GM18951 (cell line): Measurements from ENCODE around the gene RLBP1.

ENCODE experiments used
- POLR2A ChIP-seq: IDR thresholded peaks from 4 replicates; pipeline ENCODE4 v1.6.1; 2011; ENCODE audit warnings: mild to moderate bottlenecking; ENCODE audit not compliant: insufficient read length, insufficient read depth; ENCODE audit errors: extremely low read depth
- in situ Hi-C: fragments of 300-500 bp; cut with MboI; formaldehyde crosslinking; loops from one replicate; pipeline ENCODE4 v1.12.0; 2022; ENCODE audit warnings: low sequenced_read_pairs, mixed read lengths, inconsistent platforms; ENCODE audit not compliant: unreplicated experiment

The RLBP1 gene

DNA sequence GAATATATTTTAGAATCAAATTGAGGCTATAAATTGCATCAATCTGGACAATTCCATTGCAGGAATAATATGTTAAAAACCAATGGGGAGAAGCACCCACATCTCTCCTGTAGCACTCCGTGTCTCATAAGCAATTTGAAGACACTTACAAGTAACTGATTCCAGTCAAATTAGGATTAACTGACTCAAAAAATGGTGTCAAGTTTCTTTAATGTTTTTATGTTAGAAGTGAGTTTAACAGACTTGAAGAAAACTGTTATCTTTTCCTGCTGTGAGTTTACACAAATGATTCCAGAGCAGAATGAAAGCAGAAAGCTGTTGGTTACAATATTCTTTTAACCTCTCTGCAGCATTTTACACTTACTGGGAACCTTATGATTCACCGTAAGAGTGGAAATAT is 23.2 kb downstream of the RLBP1 start:
- in situ Hi-C loops, result no loop called here

DNA sequence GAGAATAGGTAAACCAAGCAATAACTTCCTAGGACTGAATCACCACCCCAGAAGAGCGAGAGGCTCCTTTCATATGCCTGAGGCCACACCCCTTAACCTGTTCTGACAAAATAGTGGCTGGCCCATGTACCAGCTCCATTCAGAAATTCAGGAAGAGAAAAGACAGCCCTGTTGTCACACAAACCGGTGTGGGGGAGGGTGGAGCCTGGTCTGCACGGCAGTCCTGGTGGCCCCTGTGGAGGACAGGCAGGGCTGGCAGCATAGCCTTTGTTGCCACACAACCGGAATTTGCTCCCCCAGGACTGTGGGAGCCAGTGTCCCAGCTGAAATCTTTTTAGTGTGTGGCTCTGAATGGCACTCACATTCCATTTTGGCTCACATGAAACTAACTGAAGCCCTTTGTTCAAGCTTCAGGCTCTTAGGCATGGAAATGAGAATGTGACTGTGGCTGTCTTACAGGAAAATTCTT is 23.8 kb downstream of the RLBP1 start:
- TF ChIP-seq POLR2A, result no peak
- in situ Hi-C loops, result no loop called here

More for the DNA sequence above, 23.2 kb downstream of the RLBP1 start:
- no peak for TF ChIP-seq POLR2A

DNA sequence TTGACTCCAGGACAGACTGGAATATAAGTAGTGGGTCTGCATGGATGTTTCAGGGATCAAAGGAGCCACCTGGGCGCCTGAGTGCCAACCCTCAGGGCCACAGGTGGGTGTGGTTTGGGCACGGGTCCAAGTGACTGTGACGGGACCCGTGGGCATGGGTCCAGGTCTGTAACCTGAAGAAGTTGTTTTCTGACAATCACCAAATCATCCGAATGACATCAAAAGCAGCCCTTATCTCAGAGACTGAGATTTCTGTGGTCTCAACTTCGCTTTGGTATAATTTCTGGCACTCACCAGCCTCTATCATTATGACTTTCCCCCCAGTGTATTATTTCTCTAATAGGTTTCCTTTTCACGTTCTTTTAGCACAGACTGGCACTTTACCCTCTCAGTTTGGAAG is 24.4 kb downstream of the RLBP1 start:
- in situ Hi-C loops, result no loop called here
- no peak for TF ChIP-seq POLR2A

DNA sequence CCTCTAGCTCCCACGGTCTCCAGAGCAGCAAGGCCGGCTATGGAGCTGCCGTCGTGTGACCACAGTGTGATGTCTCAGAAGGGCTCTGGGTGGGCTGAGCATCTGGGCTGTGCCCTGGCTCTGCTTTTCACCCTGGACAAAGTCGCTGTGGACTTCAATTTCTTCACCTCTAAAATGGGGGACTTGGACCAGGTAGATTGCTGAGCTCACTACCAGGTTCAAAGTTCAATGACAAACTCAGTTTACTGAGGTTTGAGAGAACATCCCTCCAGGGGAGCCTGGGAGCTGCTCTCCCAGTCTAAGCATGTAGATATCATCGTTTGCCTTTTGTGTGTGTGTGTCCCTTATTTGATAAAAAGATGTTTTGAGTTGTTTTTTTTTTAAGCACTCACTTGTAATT is 25.1 kb downstream of the RLBP1 start:
- in situ Hi-C loops, result no loop called here
- TF ChIP-seq POLR2A, result no peak

DNA sequence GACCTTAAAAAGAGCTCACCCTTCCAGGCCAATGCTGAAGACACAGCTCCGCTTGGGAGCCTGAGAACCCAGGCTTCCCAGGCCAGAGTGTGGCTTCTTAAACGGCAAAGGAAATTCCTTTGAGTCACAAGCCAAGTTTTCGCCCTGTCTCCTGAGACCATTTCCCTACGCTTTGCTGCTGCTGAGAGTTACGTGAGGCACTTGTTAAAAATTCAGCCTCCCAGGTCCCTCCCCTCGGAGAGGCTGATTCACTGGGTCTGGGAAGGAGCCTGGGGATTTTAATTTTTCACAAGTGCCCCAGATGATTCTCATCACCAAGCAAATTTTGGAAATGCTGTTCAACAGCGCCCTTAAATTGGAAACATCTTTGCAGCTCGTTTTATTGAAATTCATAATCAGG is 25.5 kb downstream of the RLBP1 start:
- in situ Hi-C loops, result no loop called here
- TF ChIP-seq POLR2A, result no peak

DNA sequence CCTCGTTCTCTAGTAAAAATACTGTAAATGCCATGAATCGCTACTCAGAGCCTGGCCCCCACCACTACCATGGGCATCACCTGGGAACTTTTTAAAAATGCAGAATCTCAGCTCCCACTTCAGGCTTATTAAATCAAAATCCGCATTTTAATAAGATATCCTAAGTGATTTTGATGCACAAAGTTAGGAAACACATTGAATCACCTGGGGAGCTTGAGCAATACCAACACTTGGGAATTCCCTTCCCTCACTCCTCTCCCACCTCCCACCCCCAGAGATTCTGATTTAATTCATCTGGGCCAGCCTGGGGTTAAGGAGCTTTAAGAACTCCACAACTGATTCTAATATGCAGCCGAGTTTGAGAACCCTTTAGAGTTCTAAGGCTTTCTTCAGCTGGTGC is 26.8 kb downstream of the RLBP1 start:
- no peak for TF ChIP-seq POLR2A
- in situ Hi-C loops, result no loop called here

DNA sequence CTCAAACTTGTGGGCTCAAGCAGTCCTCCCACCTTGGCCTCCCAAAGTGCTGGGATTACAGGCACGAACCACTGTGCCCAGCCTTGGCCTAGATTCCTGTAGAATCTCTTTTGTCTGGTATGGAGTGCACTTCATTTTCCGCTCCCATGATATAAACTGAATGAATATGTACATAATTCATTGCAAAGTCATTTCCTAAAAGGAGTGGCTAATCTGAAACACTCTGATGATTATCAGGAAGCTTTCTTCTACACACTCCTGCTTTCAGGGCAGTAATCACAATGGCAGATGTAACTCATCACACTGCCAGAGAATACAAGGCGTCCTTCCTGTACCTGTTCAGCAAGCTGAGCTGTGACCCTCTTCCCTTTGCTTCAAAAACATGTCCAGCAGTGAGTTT is 28.6 kb downstream of the RLBP1 start:
- no peak for TF ChIP-seq POLR2A
- in situ Hi-C loops, result no loop called here

DNA sequence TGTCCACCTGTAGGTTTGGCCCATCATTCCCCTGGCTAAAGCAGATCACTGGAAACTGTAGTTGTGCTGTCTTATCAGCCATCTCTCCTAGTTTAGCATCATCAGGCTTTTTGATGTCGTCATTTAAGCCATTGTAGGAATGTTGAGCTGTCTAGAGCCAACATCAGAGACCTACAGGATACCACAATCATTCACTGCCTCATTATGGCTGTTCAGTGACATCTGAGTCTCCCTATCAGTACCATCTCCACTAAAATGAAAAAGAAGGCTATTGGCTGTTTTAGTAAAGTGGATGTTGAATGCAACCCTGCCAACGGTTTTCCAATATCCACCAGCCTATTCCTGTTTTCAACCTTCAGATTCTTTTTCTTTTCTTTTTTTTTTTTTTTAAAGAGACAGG is 29.2 kb downstream of the RLBP1 start:
- in situ Hi-C loops, result no loop called here
- TF ChIP-seq POLR2A, result no peak

DNA sequence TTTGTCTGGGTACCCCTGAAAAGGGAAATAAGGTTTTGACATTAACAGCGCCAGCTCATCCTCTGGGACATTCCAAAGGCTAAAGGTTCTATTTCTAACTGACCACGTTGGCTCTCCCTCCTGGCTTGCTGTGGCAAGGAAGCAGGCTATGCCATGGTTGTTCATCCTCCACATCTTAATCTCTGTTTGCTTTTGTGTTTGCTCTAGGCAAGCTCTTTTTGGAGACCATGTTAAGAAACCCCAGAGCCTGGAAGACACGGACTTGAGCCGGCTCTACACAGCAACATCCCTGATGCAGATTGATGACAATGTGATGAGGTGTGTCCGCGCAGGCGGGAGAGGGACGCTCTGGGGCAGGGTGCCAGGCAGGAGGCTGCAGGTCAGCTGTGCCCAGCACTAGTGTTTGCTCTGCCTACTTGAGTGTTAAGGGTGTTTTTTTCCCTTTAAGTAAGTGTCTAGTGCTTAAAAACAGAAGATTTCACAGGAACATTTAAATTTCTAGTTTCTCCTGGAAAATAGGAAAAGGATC is 33.3 kb downstream of the RLBP1 start:
- no peak for TF ChIP-seq POLR2A
- in situ Hi-C loops, result no loop called here

DNA sequence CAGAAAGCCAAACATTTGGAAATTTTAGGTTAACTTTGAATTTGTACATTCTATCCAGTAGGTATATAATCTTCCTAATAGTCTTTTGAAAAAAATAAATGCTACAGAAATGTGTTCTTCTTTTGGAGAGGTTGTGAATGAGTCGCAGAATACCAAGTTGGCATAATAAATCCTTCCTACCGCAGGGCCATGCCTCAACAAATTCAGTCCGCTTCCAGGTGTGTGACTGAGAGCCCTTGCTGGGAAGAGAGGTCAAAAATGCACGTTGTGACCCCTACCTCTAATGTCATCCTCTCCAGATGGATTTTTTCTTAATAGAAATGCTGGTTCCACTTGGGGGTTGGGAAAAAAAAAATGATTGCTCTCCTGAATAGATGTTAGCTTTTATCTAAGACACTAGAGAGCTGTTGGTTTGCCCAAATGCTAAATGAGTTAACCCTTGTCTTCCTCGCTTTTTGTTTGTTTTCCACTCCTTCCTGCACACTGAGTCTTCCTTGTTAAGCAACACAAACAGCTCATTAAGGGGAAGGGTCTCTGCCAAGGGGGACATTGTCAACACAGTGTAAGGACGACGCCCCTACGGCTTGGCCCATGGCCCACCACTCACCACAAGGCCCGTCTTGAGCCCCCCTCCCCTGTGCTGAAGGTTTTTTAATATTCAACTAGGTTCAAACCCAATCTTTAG is 33.9 kb downstream of the RLBP1 start:
- in situ Hi-C loops, result no loop called here
- TF ChIP-seq POLR2A, result no peak

DNA sequence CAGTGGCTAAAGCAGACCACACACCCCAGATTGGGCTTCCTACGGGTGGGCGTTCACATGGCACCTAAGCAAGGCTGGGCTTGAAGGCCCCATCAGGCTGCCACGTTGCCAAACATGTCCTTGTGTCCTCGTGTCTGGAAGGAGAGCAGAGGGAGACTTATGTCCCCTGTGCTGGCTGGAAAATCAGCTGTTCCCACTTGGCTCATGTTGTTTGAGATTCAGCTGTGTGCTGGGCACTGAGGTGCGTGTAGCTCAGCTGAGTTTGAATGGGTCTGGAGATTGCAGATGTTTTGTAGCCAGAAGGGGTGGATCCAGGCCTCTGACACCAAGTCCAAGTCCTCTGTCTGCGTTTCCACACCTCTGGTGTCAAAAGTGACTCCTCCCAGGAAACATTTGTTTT is 34.6 kb downstream of the RLBP1 start:
- in situ Hi-C loops, result no loop called here
- TF ChIP-seq POLR2A, result no peak

DNA sequence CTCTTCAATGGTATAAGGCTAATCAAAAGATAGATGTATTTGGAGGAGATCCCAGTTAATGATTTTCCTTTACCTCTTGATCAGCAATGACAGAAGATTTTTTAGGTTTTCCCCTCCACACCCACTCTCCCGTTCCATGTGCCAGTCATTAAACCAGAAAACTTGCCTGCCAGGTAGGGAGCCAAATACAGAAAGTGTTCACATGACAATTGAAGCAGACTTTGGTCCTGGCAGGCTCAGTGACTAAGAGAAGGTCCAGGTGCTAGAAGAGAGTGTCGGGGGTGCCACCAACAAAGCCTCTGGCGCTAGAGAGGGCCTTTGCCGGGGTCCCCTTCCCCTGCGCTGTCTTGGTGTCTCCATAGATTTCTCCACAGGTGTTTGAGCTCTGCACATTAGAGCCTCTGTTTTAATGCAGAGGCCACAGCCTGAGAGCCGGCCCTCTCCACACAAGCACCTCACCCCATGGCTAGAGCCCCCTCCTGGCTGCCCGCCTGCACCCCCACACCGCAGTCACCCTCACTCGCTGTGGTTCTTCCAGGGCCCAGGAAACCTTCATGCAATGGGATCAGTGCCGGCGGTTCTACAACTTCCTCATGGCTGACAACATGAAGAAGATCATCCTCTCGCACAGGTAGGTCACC is 36.4 kb downstream of the RLBP1 start:
- in situ Hi-C loops, result no loop called here

DNA sequence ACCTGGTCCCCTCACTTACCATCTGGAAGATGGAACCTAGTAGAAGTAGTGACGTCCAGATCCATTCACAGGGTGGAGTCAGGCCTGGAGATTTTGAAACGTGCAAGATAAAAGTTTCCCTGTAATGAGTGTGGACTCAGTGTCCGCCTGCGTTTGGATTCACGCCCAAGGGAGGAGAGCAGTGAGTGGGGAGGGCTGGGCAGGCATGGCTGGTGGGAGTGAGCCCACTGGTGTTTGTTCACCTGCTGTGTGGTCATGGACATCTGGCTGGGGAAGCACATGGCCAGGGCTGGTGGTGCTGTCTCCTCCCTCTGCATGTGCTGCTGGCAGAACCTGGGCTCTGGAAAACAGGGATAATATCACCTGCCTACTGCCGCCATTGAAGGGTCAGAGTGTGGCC is 37.0 kb downstream of the RLBP1 start:
- in situ Hi-C loops, result no loop called here
- TF ChIP-seq POLR2A, result no peak

More for the DNA sequence above, 36.4 kb downstream of the RLBP1 start:
- no peak for TF ChIP-seq POLR2A
